ENCODE data around the gene EQTN. TPM values are rescaled to one million over a fixed set of nuclear protein-coding genes. Genes with fewer than 3 reads are reported as not detected.

Gene EQTN
- polyA plus RNA-seq, 1 experiment = not detected

- Histone ChIP-seq H3K4me3 (ENCODE audit: low read depth, low read length) (no peak overlapping the region), H3K27ac (ENCODE audit: low read depth, low read length) (no peak overlapping the region), H3K9me3 (ENCODE audit: control insufficient read depth, insufficient read depth, low read length) (no peaks in the 10 kb centered on the region), H3K27me3 (ENCODE audit: control insufficient read depth, insufficient read depth, low read length) (peaks cover 3% of the 10 kb centered on the region)
- DNase-seq (ENCODE audit: low read depth, low spot score) = no peak
- CTCF ChIA-PET = interaction anchor here (1.1 to 1.3 kb wide), 2 partner anchors 210 to 213 kb away, joined by 3 to 5 read pairs; no protein-coding TSS in a partner anchor
- TF ChIP-seq, protein P1, sequence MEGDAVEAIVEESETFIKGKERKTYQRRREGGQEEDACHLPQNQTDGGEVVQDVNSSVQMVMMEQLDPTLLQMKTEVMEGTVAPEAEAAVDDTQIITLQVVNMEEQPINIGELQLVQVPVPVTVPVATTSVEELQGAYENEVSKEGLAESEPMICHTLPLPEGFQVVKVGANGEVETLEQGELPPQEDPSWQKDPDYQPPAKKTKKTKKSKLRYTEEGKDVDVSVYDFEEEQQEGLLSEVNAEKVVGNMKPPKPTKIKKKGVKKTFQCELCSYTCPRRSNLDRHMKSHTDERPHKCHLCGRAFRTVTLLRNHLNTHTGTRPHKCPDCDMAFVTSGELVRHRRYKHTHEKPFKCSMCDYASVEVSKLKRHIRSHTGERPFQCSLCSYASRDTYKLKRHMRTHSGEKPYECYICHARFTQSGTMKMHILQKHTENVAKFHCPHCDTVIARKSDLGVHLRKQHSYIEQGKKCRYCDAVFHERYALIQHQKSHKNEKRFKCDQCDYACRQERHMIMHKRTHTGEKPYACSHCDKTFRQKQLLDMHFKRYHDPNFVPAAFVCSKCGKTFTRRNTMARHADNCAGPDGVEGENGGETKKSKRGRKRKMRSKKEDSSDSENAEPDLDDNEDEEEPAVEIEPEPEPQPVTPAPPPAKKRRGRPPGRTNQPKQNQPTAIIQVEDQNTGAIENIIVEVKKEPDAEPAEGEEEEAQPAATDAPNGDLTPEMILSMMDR (IDR thresholded peaks at IDR 0.05; ENCODE audit: low read depth, low read length) = no peak
- POLR2A ChIA-PET = no interaction called here
These were observed 39.2 kb upstream of the EQTN start for GRCh38 chr9:27336126-27336525.

DNA sequence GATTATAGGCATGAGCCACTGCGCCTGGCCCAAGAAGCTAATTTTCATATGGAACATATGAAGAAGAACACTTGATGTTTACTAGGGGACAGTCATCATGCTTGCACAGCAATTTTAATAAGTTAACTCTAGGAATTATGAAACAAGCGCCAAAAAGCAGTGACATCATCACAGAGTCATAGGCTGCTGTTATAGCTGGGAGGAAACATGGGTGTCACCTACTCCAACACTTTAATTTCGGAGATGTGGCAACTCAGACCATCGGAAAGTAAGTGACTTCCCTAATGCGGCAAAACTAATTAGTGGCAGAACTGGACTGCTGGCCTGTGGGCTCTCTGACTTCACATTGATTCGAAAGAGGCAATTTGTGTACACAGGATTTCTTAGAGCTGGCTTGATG lies 38.1 kb upstream of the EQTN start:
- no peaks in the 10 kb centered on the region for H3K27me3 ChIP-seq (ENCODE audit: control insufficient read depth, insufficient read depth, low read length)
- DNase-seq (ENCODE audit: low read depth, low spot score) = no peak
- POLR2A ChIA-PET = no interaction called here
- H3K4me3 ChIP-seq (ENCODE audit: low read depth, low read length) = no peak overlapping the region
- TF ChIP-seq, protein P1 (IDR thresholded peaks at IDR 0.05; ENCODE audit: low read depth, low read length) = no peak
- H3K27ac ChIP-seq (ENCODE audit: low read depth, low read length) = no peak overlapping the region
- no peaks in the 10 kb centered on the region for H3K9me3 ChIP-seq (ENCODE audit: control insufficient read depth, insufficient read depth, low read length)
- CTCF ChIA-PET = interaction anchor here (1.3 kb wide), 1 partner anchor 211 kb away, joined by 3 read pairs; no protein-coding TSS in a partner anchor

GRCh38 chr9:27333241-27334052 lies 36.5 kb upstream of the EQTN start:
- TF ChIP-seq, protein P1 (IDR thresholded peaks at IDR 0.05; ENCODE audit: low read depth, low read length) = peak; percentile 87
- POLR2A ChIA-PET = interaction anchor here (0.7 kb wide), 2 partner anchors 139 to 196 kb away, joined by 3 read pairs; partner anchors contain the start of gene MOB3B
- CTCF ChIA-PET = interaction anchor here (0.6 to 2.9 kb wide), 42 partner anchors 9 to 1297 kb away, joined by 3 to 211 read pairs (median 4); partner anchors contain the start of genes C9orf72, IFNK and MOB3B

GRCh38 chr9:27331393-27331792 lies 34.4 kb upstream of the EQTN start:
- TF ChIP-seq, protein P1 (IDR thresholded peaks at IDR 0.05; ENCODE audit: low read depth, low read length) = no peak
- ChIA-PET POLR2A (no interaction called here), CTCF (interaction anchor here (0.8 to 2.9 kb wide), 4 partner anchors 10 to 212 kb away, joined by 4 to 211 read pairs (median 26); partner anchors contain the start of gene MOB3B)
- Histone ChIP-seq H3K4me3 (ENCODE audit: low read depth, low read length) (no peak overlapping the region), H3K27me3 (ENCODE audit: control insufficient read depth, insufficient read depth, low read length) (peaks cover 3% of the 10 kb centered on the region), H3K9me3 (ENCODE audit: control insufficient read depth, insufficient read depth, low read length) (no peaks in the 10 kb centered on the region), H3K27ac (ENCODE audit: low read depth, low read length) (no peak overlapping the region)
- no peak for DNase-seq (ENCODE audit: low read depth, low spot score)

More at GRCh38 chr9:27333241-27334052, 36.5 kb upstream of the EQTN start:
- Histone ChIP-seq H3K27ac (ENCODE audit: low read depth, low read length) (no peak overlapping the region), H3K9me3 (ENCODE audit: control insufficient read depth, insufficient read depth, low read length) (no peaks in the 10 kb centered on the region), H3K4me3 (ENCODE audit: low read depth, low read length) (no peak overlapping the region), H3K27me3 (ENCODE audit: control insufficient read depth, insufficient read depth, low read length) (no peaks in the 10 kb centered on the region)
- DNase-seq (ENCODE audit: low read depth, low spot score) = peak; percentile 51

DNA sequence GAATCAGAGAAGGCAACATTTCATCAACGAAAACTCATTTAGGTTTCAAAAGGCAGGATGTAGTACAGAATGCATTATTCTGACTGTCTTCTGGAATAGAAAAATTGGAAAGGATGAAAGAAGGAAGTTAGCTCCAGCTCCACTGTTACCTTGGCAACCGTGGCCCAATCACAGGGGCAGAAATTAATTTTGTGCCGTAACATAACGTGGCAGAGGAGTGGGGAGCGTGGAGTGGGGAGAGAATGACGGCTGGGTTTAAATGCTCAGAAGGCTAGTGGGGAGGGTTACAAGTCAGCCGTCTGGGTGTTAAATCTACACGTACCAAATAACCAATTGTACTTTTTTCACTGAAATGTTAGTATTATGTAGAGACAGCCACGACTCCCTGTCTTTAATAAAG lies 32.3 kb upstream of the EQTN start:
- Histone ChIP-seq H3K27ac (ENCODE audit: low read depth, low read length) (no peak overlapping the region), H3K4me3 (ENCODE audit: low read depth, low read length) (no peak overlapping the region), H3K27me3 (ENCODE audit: control insufficient read depth, insufficient read depth, low read length) (peaks cover 3% of the 10 kb centered on the region), H3K9me3 (ENCODE audit: control insufficient read depth, insufficient read depth, low read length) (no peaks in the 10 kb centered on the region)
- CTCF ChIA-PET = interaction anchor here (1.7 kb wide), 1 partner anchor 217 kb away, joined by 4 read pairs; no protein-coding TSS in a partner anchor
- POLR2A ChIA-PET = no interaction called here
- no peak for DNase-seq (ENCODE audit: low read depth, low spot score)
- TF ChIP-seq, protein P1 (IDR thresholded peaks at IDR 0.05; ENCODE audit: low read depth, low read length) = no peak
